SH-SY5Y (cell line): ENCODE results near the gene EFR3B.

ENCODE experiments used
- GATA2 ChIP-seq: IDR thresholded peaks from 2 replicates; pipeline ENCODE4 v1.6.1; 2011; ENCODE audit warnings: mild to moderate bottlenecking, low read depth, low read length
- GATA3 ChIP-seq: IDR thresholded peaks from 2 replicates; pipeline ENCODE4 v1.6.1; 2011; ENCODE audit warnings: low read depth, mild to moderate bottlenecking, low read length, moderate library complexity

DNA sequence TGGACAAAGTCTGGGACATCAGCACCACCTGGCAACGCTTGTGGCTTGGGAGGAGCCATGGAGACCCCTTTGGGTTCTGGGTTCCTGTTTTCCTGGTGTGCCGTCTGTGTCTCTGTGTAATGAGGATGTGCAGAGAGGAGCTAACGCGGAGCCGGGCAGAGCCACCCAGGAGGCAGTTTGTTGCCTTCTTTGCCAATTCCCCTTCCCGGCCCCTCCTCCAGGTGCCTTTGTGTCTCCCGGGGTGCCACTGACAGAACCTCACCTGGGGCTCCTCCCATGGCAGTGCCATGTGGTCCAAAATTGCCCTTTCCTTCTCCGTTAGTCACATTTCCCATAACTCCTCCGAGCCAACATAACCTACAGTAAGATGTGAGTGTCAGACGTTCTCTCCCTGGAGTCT lies 113.5 kb downstream of the EFR3B start:
- TF ChIP-seq GATA2 (no peak), GATA3 (no peak)
